HepG2 (cell line): ENCODE data around the gene ARHGAP25. TPM values are rescaled to one million over a fixed set of nuclear protein-coding genes. Genes with fewer than 3 reads are reported as not detected.

Experiments
- ATAC-seq: fragments of 200-7000 bp; cut with Tn5 transposase; 3 replicates; pipeline ENCODE4 v1.9.1; 2020; ENCODE audit warnings: mild to moderate bottlenecking, moderate library complexity
- BruUV-seq: library from RNA; stranded (reverse); fragments of 400-500 nt; replicated peaks from 2 replicates; lab custom pipeline; 2021; lab: Mats Ljungman, UMichigan
- CTCF ChIA-PET: fragments of 300-600 bp; formaldehyde crosslinking; extraction: SDS; loops from one replicate; lab custom pipeline; 2021; ENCODE audit warnings: low total read pairs, inconsistent platforms, low intra/inter-chr PET ratio; lab: Yijun Ruan, JAX
- POLR2A ChIA-PET: fragments of 350-600 bp; sonication (Branson Sonifier 250); formaldehyde crosslinking; loops from one replicate; lab custom pipeline; 2020; ENCODE audit warnings: antibody characterized with exemption, inconsistent platforms; lab: Yijun Ruan, JAX
- DNase-seq: peaks from one replicate; pipeline ENCODE4 v3.0.0-alpha.2; 2015; ENCODE audit warnings: low spot score
- FAIRE-seq: peaks from 3 replicates; lab custom pipeline; 2011; peaks lifted over from hg19 to GRCh38; lab: Jason Lieb, UNC
- H2AFZ ChIP-seq: one replicate; pipeline ENCODE4 v1.6.1; 2011; ENCODE audit warnings: low read length, inconsistent platforms
- H3K27ac ChIP-seq: fragments of 300-600 bp; 3 replicates; pipeline ENCODE4 v1.8.0; 2011; ENCODE audit warnings: mixed run types, mild to moderate bottlenecking, mixed read lengths, low read length, inconsistent platforms; ENCODE audit not compliant: insufficient read depth; ENCODE audit errors: extremely low read length
- H3K27me3 ChIP-seq, 2 experiments: fragments of 200-600 bp in 1 of 2; 2 replicates in 1 of 2; 3 replicates in 1 of 2; pipeline versions ENCODE4 v1.6.0 to v1.8.0; 2011; ENCODE audit warnings: low read length in 2 of 2, mild to moderate bottlenecking in 2 of 2, moderate library complexity in 2 of 2, inconsistent platforms in 1 of 2; ENCODE audit not compliant: insufficient read depth in 2 of 2, control insufficient read depth in 1 of 2
- H3K36me3 ChIP-seq, 2 experiments: fragments of 200-600 bp in 1 of 2; replicated peaks in 1 of 2; 2 replicates in 1 of 2; 3 replicates in 1 of 2; pipeline versions ENCODE4 v1.5.1 to v1.8.0; 2011; ENCODE audit warnings: low read length in 2 of 2, inconsistent platforms in 1 of 2; ENCODE audit not compliant: insufficient read depth in 2 of 2, control insufficient read depth in 1 of 2
- H3K4me1 ChIP-seq: 2 replicates; pipeline ENCODE4 v1.5.1; 2012; ENCODE audit warnings: low read length, inconsistent platforms; ENCODE audit not compliant: insufficient read depth
- H3K4me2 ChIP-seq: 2 replicates; pipeline ENCODE4 v1.6.0; 2011; ENCODE audit warnings: low read depth, low read length, inconsistent platforms
- H3K4me3 ChIP-seq, 3 experiments: fragments of 200-600 bp in 1 of 3; sonication (generic), shearing (Covaris generic) in 1 of 3; replicated peaks in 1 of 3; 2 replicates each; pipeline ENCODE4 v1.5.1; 2011 to 2016; ENCODE audit warnings: low read length in 3 of 3, inconsistent platforms in 2 of 3, low read depth in 2 of 3, mild to moderate bottlenecking in 2 of 3, control low read depth in 1 of 3, mixed read lengths in 1 of 3; ENCODE audit not compliant: insufficient read depth in 1 of 3
- H3K79me2 ChIP-seq: one replicate; pipeline ENCODE4 v1.6.1; 2011; ENCODE audit warnings: low read length, inconsistent platforms; ENCODE audit not compliant: insufficient read depth
- H3K9ac ChIP-seq: 2 replicates; pipeline ENCODE4 v1.6.0; 2011; ENCODE audit warnings: mild to moderate bottlenecking, low read depth, low read length, inconsistent platforms; ENCODE audit not compliant: insufficient read depth
- H3K9me3 ChIP-seq: 2 replicates; pipeline ENCODE4 v1.5.1; 2012; ENCODE audit warnings: mild to moderate bottlenecking, low read length
- H4K20me1 ChIP-seq: 2 replicates; pipeline ENCODE4 v1.6.0; 2011; ENCODE audit warnings: inconsistent platforms, mild to moderate bottlenecking, low read length, moderate library complexity; ENCODE audit not compliant: insufficient read depth
- ARHGAP35 ChIP-seq: sonication (generic); formaldehyde crosslinking; IDR thresholded peaks from 2 replicates; pipeline ENCODE4 v1.9.0; 2022; ENCODE audit warnings: mild to moderate bottlenecking, inconsistent platforms, moderate library complexity, missing genetic modification reagents, borderline replicate concordance
- BCLAF1 ChIP-seq: fragments of 450-650 bp; IDR thresholded peaks from 2 replicates; pipeline ENCODE4 v1.6.1; 2017; ENCODE audit warnings: mild to moderate bottlenecking
- FOXA3 ChIP-seq: IDR thresholded peaks from 2 replicates; pipeline ENCODE4 v1.6.1; 2016; ENCODE audit warnings: missing genetic modification reagents, missing compliant biosample characterization
- GLMP ChIP-seq: sonication (generic); formaldehyde crosslinking; IDR thresholded peaks from 2 replicates; pipeline ENCODE4 v1.9.0; 2021; ENCODE audit warnings: missing genetic modification reagents, mild to moderate bottlenecking, borderline replicate concordance
- HNF1A ChIP-seq, 2 experiments: sonication (generic) in 1 of 2; formaldehyde crosslinking in 1 of 2; IDR thresholded peaks; 2 replicates each; pipeline versions ENCODE4 v1.4.0 to v1.6.1; 2016 to 2020; ENCODE audit warnings: borderline replicate concordance in 1 of 2, low read depth in 1 of 2, mild to moderate bottlenecking in 1 of 2, missing genetic modification reagents in 1 of 2
- HNRNPL ChIP-seq: fragments of 200-400 bp; formaldehyde crosslinking; IDR thresholded peaks from 2 replicates; pipeline ENCODE4 v1.6.1; 2017; ENCODE audit warnings: mild to moderate bottlenecking, low read depth, low read length
- KMT2A ChIP-seq: sonication (generic); formaldehyde crosslinking; IDR thresholded peaks from 2 replicates; pipeline ENCODE4 v1.4.0; 2020; ENCODE audit warnings: missing genetic modification reagents
- NR0B2 ChIP-seq: sonication (generic); formaldehyde crosslinking; IDR thresholded peaks from 2 replicates; pipeline ENCODE4 v1.4.0; 2020; ENCODE audit warnings: mild to moderate bottlenecking, missing genetic modification reagents
- POLR2AphosphoS2 ChIP-seq: IDR thresholded peaks from 2 replicates; pipeline ENCODE4 v1.6.1; 2011; ENCODE audit warnings: low read depth, low read length, improper control_type of control experiment
- RXRB ChIP-seq: IDR thresholded peaks from 2 replicates; pipeline ENCODE4 v1.6.1; 2016; ENCODE audit warnings: borderline replicate concordance, missing genetic modification reagents, missing compliant biosample characterization
- TCF12 ChIP-seq, 2 experiments: fragments of 450-650 bp in 1 of 2; sonication (generic) in 1 of 2; formaldehyde crosslinking in 1 of 2; IDR thresholded peaks; 2 replicates each; pipeline versions ENCODE4 v1.6.1 to v1.8.0; 2017 to 2022; ENCODE audit warnings: antibody characterized with exemption in 1 of 2, mild to moderate bottlenecking in 1 of 2, missing genetic modification reagents in 1 of 2, moderate library complexity in 1 of 2
- ZKSCAN1 ChIP-seq: fragments of 150-350 bp; IDR thresholded peaks from 2 replicates; pipeline ENCODE4 v1.6.1; 2014; ENCODE audit warnings: low read length
- ZNF629 ChIP-seq: sonication (generic); formaldehyde crosslinking; conservative IDR thresholded peaks from 2 replicates; pipeline ENCODE4 v1.5.0; 2020; ENCODE audit warnings: missing genetic modification reagents
- ZNF777 ChIP-seq: sonication (generic); formaldehyde crosslinking; IDR thresholded peaks from 2 replicates; pipeline ENCODE4 v1.4.0; 2020; ENCODE audit warnings: missing genetic modification reagents
- WGBS: methylation state at CpG from one replicate; pipeline ENCODE4 v1.1.6; 2017; ENCODE audit warnings: low lambda C conversion rate; 5-methylcytosine and 5-hydroxymethylcytosine counted together
- in situ Hi-C: cut with HindIII; loops from 2 replicates; pipeline ENCODE4 v1.10.0; 2017; ENCODE audit warnings: low pct_unique_long_range_greater_than_20kb; ENCODE audit not compliant: extremely low pct_ligation_motif_present
- intact Hi-C: fragments of 100-400 bp; cut with micrococcal nuclease; formaldehyde crosslinking; loops from one replicate; pipeline ENCODE4 v1.10.0; 2022; ENCODE audit not compliant: unreplicated experiment
- polyA plus RNA-seq, 8 experiments: library from polyadenylated mRNA; depleted of rRNA in 3 of 8; stranded (reverse) in 7 of 8; unstranded in 1 of 8; fragments of >200 nt; fragmentation: Illumina TruSeq in 4 of 8; extraction: Trizol in 4 of 8; gene quantifications; 2 replicates each; pipeline versions ENCODE4 v1.2.1 to v1.2.3, GENCODE V29; 2011 to 2016; ENCODE audit warnings: low read depth in 4 of 8, missing spikeins in 1 of 8, mixed read lengths in 1 of 8; ENCODE audit not compliant: insufficient read depth in 1 of 8
- total RNA-seq, 5 experiments: library from RNA; depleted of rRNA; stranded (reverse); fragments of >200 nt; fragmentation: Illumina TruSeq; extraction: Trizol; gene quantifications; 2 replicates each; pipeline ENCODE4 v1.2.3, GENCODE V29; 2016; ENCODE audit warnings: low read depth in 1 of 5

ARHGAP25 gene
- total and polyA plus RNA-seq, 2 of the 13 experiments (the other 11 are each of a cell fraction or from before 2014, with no cell fraction given) = not detected

GRCh38 chr2:68770271-68771111 lies 35.9 kb downstream of the ARHGAP25 start:
- no peak overlapping the region for H3K27ac ChIP-seq
- H3K36me3 ChIP-seq = no peaks in the 10 kb centered on the region
- DNase-seq (no peak), FAIRE-seq (no peak), ATAC-seq (no peak)
- intact Hi-C loops = no loop called here
- 7% methylated on average over 6 of the region's 6 CpGs for WGBS
- peaks cover 4 to 56% of the 10 kb centered on the region in 2 experiments for H3K27me3 ChIP-seq
- no peak overlapping the region for H3K9ac ChIP-seq
- H3K79me2 ChIP-seq = no peaks in the 10 kb centered on the region
- H3K9me3 ChIP-seq = no peaks in the 10 kb centered on the region
- no peak overlapping the region for H3K4me3 ChIP-seq
- CTCF ChIA-PET = no interaction called here
- in situ Hi-C loops = no loop called here
- no peak overlapping the region for H2AFZ ChIP-seq
- H3K4me1 ChIP-seq = no peaks in the 10 kb centered on the region
- BruUV-seq = no TSS peak
- POLR2A ChIA-PET = no interaction called here
- H4K20me1 ChIP-seq = no peaks in the 10 kb centered on the region
- no peak overlapping the region for H3K4me2 ChIP-seq
- TF ChIP-seq ZNF777 (CRISPR knock-in tag) = no peak
- no peak for TF ChIP-seq BCLAF1
- no peak for TF ChIP-seq HNF1A (IDR thresholded peaks at IDR 0.05; ENCODE audit: low read depth)
- TF ChIP-seq HNF1A (CRISPR knock-in tag; IDR thresholded peaks at IDR 0.05; ENCODE audit: borderline replicate concordance) = no peak
- TF ChIP-seq ZNF629 (CRISPR knock-in tag) = no peak
- TF ChIP-seq GLMP (CRISPR knock-in tag) = no peak
- no peak for TF ChIP-seq KMT2A (CRISPR knock-in tag)
- no peak for TF ChIP-seq RXRB (CRISPR knock-in tag)
- TF ChIP-seq POLR2AphosphoS2 = no peak
- no peak for TF ChIP-seq NR0B2
- no peak for TF ChIP-seq FOXA3 (CRISPR knock-in tag)
- no peak for TF ChIP-seq ZKSCAN1
- TF ChIP-seq HNRNPL = no peak
- TF ChIP-seq TCF12 (IDR thresholded peaks at IDR 0.05) = no peak
- no peak for TF ChIP-seq TCF12 (CRISPR knock-in tag; IDR thresholded peaks at IDR 0.05)
- no peak for TF ChIP-seq ARHGAP35 (CRISPR knock-in tag)
